ENCODE results near the gene ZNF486.
"Not testable (repeated sequence)": the region's sequence is repeated elsewhere in the genome, so short reads cannot be mapped to it uniquely, and the experiment has no call there.

Gene ZNF486

DNA sequence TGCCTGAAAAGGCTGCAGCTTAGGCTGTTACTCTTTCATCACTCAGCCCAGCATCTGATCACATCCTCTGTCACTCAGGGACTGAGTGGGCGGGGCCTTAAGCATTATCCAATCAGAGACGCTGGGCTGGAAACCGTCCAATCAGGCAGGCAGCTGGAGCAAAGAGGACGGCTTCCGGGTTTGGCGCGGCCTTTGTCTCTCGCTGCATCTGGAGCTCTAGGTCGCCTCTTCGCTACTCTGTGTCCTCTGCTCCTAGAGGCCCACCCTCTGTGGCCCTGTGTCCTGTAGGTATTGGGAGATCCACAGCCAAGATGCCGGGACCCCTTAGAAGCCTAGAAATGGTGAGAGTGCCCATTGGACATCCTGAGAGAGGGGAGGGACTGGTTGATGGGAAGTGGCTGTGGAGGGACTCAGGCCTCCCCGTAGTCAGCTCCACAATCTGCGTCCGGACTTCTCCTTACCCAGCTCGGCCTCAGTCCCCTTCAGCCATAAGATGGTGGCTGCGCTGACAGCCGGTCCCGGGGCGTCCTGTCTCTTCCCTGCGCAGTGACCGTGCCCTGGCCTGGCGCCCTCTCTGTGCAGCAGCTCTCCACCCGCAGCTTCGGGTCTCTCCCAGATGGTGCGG is at the start of gene ZNF486:
Gene ZNF486 (plus strand): TSS at position 195 of the 625 bp plus-strand sequence. CDS start 117 bp downstream, at position 312.
- peak within 1 kb of the TSS; percentile 64 for H3K27ac ChIP-seq
- peak; percentile 83 for DNase-seq (ENCODE audit: low read depth, low spot score)

DNA sequence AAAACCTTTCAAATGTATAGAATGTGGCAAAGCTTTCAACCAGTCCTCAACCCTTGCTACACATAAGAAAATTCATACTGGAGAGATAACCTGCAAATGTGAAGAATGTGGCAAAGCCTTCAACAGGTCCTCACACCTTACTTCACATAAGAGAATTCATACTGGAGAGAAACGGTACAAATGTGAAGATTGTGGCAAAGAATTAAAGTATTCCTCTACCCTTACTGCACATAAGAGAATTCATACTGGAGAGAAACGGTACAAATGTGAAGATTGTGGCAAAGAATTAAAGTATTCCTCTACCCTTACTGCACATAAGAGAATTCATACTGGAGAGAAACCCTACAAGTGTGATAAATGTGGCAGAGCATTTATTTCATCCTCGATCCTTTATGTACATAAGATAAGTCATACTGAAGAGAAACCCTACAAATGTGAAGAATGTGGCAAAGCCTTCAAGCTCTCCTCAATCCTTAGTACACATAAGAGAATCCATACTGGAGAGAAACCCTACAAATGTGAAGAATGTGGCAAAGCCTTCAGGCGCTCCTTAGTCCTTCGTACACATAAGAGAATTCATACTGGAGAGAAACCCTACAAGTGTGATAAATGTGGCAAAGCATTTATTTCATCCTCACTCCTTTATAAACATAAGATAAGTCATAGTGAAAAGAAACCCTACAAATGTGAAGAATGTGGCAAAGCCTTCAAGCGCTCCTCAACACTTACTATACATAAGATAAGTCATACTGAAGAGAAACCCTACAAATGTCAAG is 48.8 kb upstream of the ZNF486 start:
- not testable (repeated sequence) for H3K27ac ChIP-seq; DNase-seq (ENCODE audit: low read depth, low spot score)

GRCh38 chr19:20124879-20125278 is 42.1 kb upstream of the ZNF486 start:
- no peak overlapping the region for H3K27ac ChIP-seq
- no peak for DNase-seq (ENCODE audit: low read depth, low spot score)

GRCh38 chr19:20132933-20133332 is 34.1 kb upstream of the ZNF486 start:
- H3K27ac ChIP-seq; DNase-seq (ENCODE audit: low read depth, low spot score): not testable (repeated sequence)

GRCh38 chr19:20137714-20138113 is 29.3 kb upstream of the ZNF486 start:
- DNase-seq (ENCODE audit: low read depth, low spot score); H3K27ac ChIP-seq: not testable (repeated sequence)

GRCh38 chr19:20151617-20152145 is 15.3 kb upstream of the ZNF486 start:
- no peak for DNase-seq (ENCODE audit: low read depth, low spot score)
- H3K27ac ChIP-seq: no peak overlapping the region

DNA sequence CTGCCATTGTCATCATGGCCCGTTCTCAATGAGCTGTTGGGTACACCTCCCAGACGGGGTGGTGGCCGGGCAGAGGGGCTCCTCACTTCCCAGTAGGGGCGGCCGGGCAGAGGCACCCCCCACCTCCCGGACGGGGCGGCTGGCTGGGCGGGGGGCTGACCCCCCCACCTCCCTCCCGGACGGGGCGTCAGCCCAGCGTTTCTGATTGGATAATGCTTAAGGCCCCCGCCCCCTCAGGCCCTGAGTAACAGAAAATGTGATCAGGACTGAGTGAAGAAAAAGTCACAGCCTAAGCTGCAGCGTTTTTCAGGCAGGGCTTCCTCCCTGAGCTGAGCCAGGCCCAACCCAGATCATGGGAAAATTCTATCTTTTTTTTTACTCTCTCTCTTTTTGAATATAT is 14.5 kb upstream of the ZNF486 start:
- DNase-seq (ENCODE audit: low read depth, low spot score); H3K27ac ChIP-seq: not testable (repeated sequence)

GRCh38 chr19:20153281-20153680 is 13.7 kb upstream of the ZNF486 start:
- H3K27ac ChIP-seq: no peak overlapping the region
- DNase-seq (ENCODE audit: low read depth, low spot score): no peak

- H3K27ac ChIP-seq: no peak overlapping the region
Measured at GRCh38 chr19:20154636-20155035, 12.4 kb upstream of the ZNF486 start.

GRCh38 chr19:20162821-20163220 is 4.2 kb upstream of the ZNF486 start:
- no peak for DNase-seq (ENCODE audit: low read depth, low spot score)
- H3K27ac ChIP-seq: no peak overlapping the region

More at GRCh38 chr19:20154636-20155035, 12.4 kb upstream of the ZNF486 start:
- no peak for DNase-seq (ENCODE audit: low read depth, low spot score)

DNA sequence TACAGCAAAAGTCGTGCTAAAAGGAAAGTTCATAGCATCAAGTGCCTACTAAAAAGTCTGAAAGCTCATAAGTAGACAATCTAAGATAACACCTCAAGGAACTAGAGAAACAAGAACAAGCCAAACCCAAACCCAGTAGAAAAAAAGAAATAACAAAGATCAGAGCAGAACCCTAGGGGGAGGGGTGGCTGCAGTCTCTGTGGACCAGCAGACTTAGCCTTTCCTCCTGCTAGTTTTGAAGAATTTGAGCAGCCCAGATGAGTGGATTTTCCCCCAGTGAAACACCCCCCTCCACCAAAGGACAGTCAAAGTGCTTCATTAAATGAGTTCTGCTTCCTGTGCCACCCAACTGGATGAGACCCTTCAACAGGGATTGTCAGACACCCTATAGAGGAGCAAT is 2.6 kb upstream of the ZNF486 start:
- H3K27ac ChIP-seq: no peak overlapping the region
- DNase-seq (ENCODE audit: low read depth, low spot score): no peak

DNA sequence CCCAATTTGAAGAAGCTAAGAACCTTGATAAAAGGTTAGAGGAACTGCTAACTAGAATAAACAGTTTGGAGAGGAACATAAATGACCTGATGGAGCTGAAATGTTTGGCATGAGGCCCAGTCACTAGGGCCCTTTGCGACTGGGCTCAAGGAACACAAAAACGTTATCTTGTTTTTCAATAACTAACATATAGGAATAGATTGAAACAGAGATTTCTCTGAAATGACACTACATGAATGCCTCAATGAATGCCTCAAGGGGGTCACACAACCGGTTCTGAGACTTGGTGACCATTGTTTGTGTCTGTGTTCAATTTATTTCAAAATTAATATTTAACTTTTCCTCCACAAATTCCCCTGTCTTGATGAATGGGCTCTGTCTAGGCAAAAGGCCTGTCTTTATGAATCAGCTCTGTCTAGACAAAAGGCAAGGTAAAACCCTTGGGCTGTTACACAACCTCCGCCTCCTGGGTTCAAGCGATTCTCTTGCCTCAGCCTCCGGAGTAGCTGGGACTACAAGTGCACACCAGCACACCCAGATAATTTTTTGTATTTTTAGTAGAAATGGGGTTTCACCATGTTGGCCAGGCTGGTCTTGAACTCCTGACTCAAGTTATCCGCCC is 932 bp upstream of the ZNF486 start:
- DNase-seq (ENCODE audit: low read depth, low spot score): no peak
- peak overlapping the region; percentile 64 for H3K27ac ChIP-seq

- DNase-seq (ENCODE audit: low read depth, low spot score): no peak
- peak overlapping the region; percentile 64 for H3K27ac ChIP-seq
Measured at GRCh38 chr19:20167651-20168122, 673 bp downstream of the ZNF486 start.

DNA sequence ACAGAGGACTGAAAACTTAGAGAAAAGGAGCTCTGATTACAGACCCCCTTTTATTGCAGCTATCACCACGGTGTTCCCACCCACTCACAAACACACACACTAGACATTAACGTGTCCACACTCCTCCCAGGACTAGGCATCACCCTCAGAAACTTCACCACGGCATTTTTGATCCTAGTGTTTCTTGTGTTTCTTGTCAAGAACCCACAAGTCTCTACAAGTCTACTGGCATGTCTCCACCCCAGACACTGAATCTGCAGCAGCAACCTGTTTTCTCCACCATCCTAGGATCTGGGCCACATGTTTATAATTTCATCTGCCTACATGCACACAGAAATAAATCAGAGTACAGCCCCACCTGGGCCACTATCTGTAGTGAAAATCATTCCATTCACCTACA is 4.3 kb downstream of the ZNF486 start:
- H3K27ac ChIP-seq: peak overlapping the region; percentile 34
- no peak for DNase-seq (ENCODE audit: low read depth, low spot score)

- H3K27ac ChIP-seq; DNase-seq (ENCODE audit: low read depth, low spot score): not testable (repeated sequence)
Measured at GRCh38 chr19:20175848-20176247, 8.8 kb downstream of the ZNF486 start.

GRCh38 chr19:20179956-20180355 is 12.9 kb downstream of the ZNF486 start:
- not testable (repeated sequence) for DNase-seq (ENCODE audit: low read depth, low spot score); H3K27ac ChIP-seq

DNA sequence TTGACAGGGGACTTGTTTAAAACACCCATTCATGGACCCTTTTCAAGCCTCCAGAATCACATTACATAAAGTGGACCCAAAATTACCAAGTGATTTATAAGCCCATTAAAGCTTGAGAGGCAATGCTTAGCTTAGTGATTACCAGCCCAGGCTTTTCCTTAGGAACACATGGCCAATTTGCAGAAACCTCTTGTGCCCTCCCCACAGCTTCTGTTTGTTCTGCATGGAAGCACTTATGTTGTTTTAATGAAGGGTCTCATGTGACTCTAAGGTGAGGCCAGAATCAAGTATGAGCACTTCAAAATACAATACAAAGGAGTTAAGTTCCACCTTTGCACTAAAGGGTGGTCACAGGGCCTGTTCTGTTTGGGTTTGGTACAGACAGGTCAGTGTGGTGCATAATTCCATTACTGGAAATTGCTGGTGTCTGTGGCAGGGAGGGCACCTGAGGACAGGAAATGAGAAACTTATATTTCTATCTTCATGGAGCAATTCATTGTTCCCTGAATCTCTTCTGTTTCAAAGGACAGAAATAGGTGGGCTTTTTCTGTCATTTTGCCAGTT is 15.3 kb downstream of the ZNF486 start:
- no peak for DNase-seq (ENCODE audit: low read depth, low spot score)
- no peak overlapping the region for H3K27ac ChIP-seq

DNA sequence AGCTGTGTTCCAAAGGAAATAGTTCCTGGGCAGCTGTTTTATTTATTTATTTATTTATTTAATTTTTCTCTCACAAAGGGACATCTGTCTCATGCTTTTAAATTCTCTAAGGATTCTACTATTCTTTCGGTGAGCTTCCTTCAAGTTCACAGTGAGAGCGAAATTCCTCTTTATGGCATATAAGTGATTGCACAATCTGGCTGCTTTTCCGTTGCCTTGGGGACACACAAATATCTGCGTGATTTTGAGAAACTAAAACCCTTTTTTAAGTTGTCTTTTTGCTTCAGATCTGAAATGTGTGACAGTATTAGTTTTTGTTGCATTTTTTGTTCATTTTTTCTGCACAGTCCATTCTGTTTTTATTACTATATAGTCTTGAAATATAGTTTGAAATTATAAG is 19.2 kb downstream of the ZNF486 start:
- no peak overlapping the region for H3K27ac ChIP-seq
- no peak for DNase-seq (ENCODE audit: low read depth, low spot score)

- no peak for DNase-seq (ENCODE audit: low read depth, low spot score)
- no peak overlapping the region for H3K27ac ChIP-seq
Measured at GRCh38 chr19:20197747-20198146, 30.7 kb downstream of the ZNF486 start.

GRCh38 chr19:20209051-20209450 is 42.0 kb downstream of the ZNF486 start:
- no peak for DNase-seq (ENCODE audit: low read depth, low spot score)

More at GRCh38 chr19:20209051-20209450, 42.0 kb downstream of the ZNF486 start:
- H3K27ac ChIP-seq: no peak overlapping the region
